ENCODE results near the gene MDH1.

MDH1 gene

DNA sequence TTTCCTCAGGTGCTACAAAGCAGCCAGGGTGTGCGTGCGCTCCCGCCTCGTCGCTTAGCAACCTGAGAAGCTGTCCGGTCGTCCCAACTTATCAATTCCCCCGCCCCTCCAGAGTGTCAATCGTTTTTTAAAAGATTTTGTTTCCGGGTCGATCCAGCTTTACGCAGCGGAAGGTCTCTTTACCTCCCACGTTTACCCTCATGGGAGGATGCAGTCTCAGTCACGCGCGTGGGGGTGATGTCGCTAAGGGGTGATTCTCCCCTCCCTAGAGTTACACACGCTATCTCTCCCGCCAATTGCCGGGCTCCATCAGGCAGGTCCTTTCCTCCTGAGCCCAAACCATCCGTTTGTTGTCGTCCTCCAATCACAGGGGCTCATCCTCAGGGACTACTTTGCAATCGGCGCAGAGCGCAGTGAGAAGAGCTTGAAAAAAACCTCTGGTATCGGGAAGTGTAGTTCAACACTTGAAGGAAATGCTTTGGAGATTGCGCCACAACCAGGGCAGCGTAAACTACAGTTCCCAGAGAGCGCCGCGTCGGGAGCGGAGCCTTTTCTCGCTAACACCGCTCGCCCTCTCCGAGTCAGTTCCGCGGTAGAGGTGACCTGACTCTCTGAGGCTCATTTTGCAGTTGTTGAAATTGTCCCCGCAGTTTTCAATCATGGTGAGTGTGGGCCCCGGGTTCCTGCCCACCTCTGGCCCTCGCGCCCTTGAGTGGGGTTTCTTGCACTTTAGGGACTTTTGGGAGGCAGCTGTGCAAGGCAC is at the start of gene MDH1, which contains the start of gene WDPCP (continued):
- TF ChIP-seq ZNF76 (tag by site-specific recombination; IDR thresholded peaks at IDR 0.05; ENCODE audit: borderline replicate concordance, low read depth) = peak; percentile 99
- TF ChIP-seq, protein P1, sequence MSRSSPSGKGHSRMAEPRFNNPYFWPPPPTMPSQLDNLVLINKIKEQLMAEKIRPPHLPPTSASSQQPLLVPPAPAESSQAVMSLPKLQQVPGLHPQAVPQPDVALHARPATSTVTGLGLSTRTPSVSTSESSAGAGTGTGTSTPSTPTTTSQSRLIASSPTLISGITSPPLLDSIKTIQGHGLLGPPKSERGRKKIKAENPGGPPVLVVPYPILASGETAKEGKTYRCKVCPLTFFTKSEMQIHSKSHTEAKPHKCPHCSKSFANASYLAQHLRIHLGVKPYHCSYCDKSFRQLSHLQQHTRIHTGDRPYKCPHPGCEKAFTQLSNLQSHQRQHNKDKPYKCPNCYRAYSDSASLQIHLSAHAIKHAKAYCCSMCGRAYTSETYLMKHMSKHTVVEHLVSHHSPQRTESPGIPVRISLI (tag by site-specific recombination; IDR thresholded peaks at IDR 0.05) = peak; percentile 100
- TF ChIP-seq, protein P2, sequence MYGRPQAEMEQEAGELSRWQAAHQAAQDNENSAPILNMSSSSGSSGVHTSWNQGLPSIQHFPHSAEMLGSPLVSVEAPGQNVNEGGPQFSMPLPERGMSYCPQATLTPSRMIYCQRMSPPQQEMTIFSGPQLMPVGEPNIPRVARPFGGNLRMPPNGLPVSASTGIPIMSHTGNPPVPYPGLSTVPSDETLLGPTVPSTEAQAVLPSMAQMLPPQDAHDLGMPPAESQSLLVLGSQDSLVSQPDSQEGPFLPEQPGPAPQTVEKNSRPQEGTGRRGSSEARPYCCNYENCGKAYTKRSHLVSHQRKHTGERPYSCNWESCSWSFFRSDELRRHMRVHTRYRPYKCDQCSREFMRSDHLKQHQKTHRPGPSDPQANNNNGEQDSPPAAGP (tag by site-specific recombination; IDR thresholded peaks at IDR 0.05) = peak; percentile 82
- TF ChIP-seq MZF1 (tag by site-specific recombination; IDR thresholded peaks at IDR 0.05; ENCODE audit: borderline replicate concordance) = no peak
- TF ChIP-seq, protein P3, sequence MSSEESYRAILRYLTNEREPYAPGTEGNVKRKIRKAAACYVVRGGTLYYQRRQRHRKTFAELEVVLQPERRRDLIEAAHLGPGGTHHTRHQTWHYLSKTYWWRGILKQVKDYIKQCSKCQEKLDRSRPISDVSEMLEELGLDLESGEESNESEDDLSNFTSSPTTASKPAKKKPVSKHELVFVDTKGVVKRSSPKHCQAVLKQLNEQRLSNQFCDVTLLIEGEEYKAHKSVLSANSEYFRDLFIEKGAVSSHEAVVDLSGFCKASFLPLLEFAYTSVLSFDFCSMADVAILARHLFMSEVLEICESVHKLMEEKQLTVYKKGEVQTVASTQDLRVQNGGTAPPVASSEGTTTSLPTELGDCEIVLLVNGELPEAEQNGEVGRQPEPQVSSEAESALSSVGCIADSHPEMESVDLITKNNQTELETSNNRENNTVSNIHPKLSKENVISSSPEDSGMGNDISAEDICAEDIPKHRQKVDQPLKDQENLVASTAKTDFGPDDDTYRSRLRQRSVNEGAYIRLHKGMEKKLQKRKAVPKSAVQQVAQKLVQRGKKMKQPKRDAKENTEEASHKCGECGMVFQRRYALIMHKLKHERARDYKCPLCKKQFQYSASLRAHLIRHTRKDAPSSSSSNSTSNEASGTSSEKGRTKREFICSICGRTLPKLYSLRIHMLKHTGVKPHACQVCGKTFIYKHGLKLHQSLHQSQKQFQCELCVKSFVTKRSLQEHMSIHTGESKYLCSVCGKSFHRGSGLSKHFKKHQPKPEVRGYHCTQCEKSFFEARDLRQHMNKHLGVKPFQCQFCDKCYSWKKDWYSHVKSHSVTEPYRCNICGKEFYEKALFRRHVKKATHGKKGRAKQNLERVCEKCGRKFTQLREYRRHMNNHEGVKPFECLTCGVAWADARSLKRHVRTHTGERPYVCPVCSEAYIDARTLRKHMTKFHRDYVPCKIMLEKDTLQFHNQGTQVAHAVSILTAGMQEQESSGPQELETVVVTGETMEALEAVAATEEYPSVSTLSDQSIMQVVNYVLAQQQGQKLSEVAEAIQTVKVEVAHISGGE (tag by site-specific recombination; conservative IDR thresholded peaks at IDR 0.05; ENCODE audit: low read depth) = peak; percentile 98
- TF ChIP-seq ZNF514 (tag by site-specific recombination; IDR thresholded peaks at IDR 0.05) = no peak
- TF ChIP-seq ZNF146 (tag by site-specific recombination; IDR thresholded peaks at IDR 0.05) = peak; percentile 77
- TF ChIP-seq, protein P4, sequence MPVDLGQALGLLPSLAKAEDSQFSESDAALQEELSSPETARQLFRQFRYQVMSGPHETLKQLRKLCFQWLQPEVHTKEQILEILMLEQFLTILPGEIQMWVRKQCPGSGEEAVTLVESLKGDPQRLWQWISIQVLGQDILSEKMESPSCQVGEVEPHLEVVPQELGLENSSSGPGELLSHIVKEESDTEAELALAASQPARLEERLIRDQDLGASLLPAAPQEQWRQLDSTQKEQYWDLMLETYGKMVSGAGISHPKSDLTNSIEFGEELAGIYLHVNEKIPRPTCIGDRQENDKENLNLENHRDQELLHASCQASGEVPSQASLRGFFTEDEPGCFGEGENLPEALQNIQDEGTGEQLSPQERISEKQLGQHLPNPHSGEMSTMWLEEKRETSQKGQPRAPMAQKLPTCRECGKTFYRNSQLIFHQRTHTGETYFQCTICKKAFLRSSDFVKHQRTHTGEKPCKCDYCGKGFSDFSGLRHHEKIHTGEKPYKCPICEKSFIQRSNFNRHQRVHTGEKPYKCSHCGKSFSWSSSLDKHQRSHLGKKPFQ (tag by site-specific recombination; IDR thresholded peaks at IDR 0.05) = no peak
- no peak for TF ChIP-seq ZNF266 (tag by site-specific recombination; IDR thresholded peaks at IDR 0.05; ENCODE audit: low read depth)
- TF ChIP-seq, protein P5, sequence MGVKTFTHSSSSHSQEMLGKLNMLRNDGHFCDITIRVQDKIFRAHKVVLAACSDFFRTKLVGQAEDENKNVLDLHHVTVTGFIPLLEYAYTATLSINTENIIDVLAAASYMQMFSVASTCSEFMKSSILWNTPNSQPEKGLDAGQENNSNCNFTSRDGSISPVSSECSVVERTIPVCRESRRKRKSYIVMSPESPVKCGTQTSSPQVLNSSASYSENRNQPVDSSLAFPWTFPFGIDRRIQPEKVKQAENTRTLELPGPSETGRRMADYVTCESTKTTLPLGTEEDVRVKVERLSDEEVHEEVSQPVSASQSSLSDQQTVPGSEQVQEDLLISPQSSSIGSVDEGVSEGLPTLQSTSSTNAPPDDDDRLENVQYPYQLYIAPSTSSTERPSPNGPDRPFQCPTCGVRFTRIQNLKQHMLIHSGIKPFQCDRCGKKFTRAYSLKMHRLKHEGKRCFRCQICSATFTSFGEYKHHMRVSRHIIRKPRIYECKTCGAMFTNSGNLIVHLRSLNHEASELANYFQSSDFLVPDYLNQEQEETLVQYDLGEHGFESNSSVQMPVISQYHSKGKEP (tag by site-specific recombination; IDR thresholded peaks at IDR 0.05) = peak; percentile 26; the same call in 1 of the 2 replicates
- peak; percentile 88 for TF ChIP-seq SP2 (tag by site-specific recombination; IDR thresholded peaks at IDR 0.05)
- TF ChIP-seq, protein P6, sequence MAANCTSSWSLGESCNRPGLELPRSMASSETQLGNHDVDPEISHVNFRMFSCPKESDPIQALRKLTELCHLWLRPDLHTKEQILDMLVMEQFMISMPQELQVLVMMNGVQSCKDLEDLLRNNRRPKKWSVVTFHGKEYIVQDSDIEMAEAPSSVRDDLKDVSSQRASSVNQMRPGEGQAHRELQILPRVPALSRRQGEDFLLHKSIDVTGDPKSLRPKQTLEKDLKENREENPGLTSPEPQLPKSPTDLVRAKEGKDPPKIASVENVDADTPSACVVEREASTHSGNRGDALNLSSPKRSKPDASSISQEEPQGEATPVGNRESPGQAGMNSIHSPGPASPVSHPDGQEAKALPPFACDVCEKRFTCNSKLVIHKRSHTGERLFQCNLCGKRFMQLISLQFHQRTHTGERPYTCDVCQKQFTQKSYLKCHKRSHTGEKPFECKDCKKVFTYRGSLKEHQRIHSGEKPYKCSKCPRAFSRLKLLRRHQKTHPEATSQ (tag by site-specific recombination; IDR thresholded peaks at IDR 0.05) = no peak
- TF ChIP-seq, protein P7, sequence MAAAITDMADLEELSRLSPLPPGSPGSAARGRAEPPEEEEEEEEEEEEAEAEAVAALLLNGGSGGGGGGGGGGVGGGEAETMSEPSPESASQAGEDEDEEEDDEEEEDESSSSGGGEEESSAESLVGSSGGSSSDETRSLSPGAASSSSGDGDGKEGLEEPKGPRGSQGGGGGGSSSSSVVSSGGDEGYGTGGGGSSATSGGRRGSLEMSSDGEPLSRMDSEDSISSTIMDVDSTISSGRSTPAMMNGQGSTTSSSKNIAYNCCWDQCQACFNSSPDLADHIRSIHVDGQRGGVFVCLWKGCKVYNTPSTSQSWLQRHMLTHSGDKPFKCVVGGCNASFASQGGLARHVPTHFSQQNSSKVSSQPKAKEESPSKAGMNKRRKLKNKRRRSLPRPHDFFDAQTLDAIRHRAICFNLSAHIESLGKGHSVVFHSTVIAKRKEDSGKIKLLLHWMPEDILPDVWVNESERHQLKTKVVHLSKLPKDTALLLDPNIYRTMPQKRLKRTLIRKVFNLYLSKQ (tag by site-specific recombination; IDR thresholded peaks at IDR 0.05; ENCODE audit: borderline replicate concordance) = no peak
- peak; percentile 35; the same call in 1 of the 2 replicates for TF ChIP-seq ZEB2 (tag by site-specific recombination; IDR thresholded peaks at IDR 0.05)
- TF ChIP-seq KLF1 (tag by site-specific recombination; IDR thresholded peaks at IDR 0.05) = no peak
- TF ChIP-seq ZNF354C (tag by site-specific recombination; IDR thresholded peaks at IDR 0.05; ENCODE audit: borderline replicate concordance, low read depth) = no peak
- peak; percentile 99 for TF ChIP-seq ZBTB17 (tag by site-specific recombination; IDR thresholded peaks at IDR 0.05)
- no peak for TF ChIP-seq ZNF549 (tag by site-specific recombination; IDR thresholded peaks at IDR 0.05)
- TF ChIP-seq ZNF274 (IDR thresholded peaks at IDR 0.05; ENCODE audit: low read length) = no peak
- TF ChIP-seq ZNF274 (tag by site-specific recombination; IDR thresholded peaks at IDR 0.05; ENCODE audit: borderline replicate concordance) = no peak
- no peak for TF ChIP-seq ZNF747 (tag by site-specific recombination; IDR thresholded peaks at IDR 0.05)
- peak; percentile 83 for TF ChIP-seq ZNF366 (tag by site-specific recombination; conservative IDR thresholded peaks at IDR 0.05)
- TF ChIP-seq ZNF37A (tag by site-specific recombination; IDR thresholded peaks at IDR 0.05) = no peak
- peak; percentile 98 for TF ChIP-seq ZBTB48 (tag by site-specific recombination; IDR thresholded peaks at IDR 0.05)
- no peak for TF ChIP-seq BCL11B (tag by site-specific recombination; IDR thresholded peaks at IDR 0.05; ENCODE audit: low read depth)
- no peak for TF ChIP-seq ZNF16 (tag by site-specific recombination; IDR thresholded peaks at IDR 0.05; ENCODE audit: low read depth)
- TF ChIP-seq ZNF621 (tag by site-specific recombination; IDR thresholded peaks at IDR 0.05) = no peak
- TF ChIP-seq ZNF792 (tag by site-specific recombination; IDR thresholded peaks at IDR 0.05) = no peak

Data from HEK293 (cell line).